Measurements from ENCODE around the gene ZNF862.
"Not testable (repeated sequence)": the region's sequence is repeated elsewhere in the genome, so short reads cannot be mapped to it uniquely, and the experiment has no call there.

ZNF862 gene

DNA sequence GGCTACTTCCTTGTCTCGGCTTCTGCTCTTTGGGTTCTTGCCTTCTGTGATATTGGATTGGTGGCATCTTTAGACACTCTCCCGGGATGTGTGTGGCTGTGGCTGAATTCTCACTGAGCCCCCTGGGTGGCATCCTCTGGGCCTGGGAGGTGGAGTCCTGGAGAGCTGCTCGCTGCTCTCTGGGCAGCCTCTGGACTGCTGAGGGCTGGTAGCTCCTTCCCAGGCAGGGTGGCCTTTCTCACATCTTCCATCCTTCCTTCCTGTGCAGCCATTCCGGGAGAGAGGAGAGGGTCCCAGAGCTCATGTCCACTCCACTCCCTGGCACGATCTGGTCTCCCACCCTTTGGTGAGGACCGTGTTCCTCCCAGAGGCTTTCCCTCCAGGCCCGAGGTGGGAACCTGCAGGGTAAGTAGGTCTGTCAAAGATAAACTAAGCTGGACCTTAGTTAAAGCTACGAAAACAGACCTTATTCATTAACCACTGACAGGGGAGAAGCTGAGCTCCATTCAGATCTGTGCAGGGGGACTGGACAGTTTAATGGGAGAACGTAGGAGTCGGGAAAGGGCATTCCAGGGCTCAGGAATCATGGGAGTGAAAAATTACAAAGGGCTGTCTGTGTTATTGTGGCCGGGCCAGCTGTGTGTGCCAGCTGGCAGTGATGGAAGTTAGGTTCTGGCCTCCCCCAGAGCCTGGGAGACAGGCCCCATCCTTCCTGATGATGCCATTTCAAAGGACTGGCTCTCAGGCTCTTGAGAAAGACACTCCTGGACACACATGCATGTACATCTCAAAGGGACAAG lies 44.3 kb downstream of the ZNF862 start:
- DNase-seq = no peak

DNA sequence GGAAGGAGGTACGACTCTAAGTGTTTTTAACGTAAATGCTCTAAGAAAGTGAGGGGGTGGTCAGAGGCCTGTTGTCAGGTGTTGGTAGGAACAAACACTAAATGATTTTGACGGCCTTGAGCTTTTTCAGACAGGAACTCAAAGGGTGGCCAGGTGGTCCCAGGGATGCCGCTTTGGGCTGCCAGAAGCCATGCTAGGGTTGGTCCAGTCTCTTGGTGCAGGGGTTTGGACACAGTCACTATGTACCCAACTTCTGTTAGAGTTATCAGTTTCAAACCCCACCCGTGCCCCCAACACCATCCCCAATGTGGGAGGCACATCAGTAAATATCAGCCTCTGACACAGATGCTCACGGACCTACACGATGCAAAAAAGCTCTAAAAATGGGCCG lies 44.9 kb downstream of the ZNF862 start:
- DNase-seq = no peak

- DNase-seq = peak; percentile 44
Observed at GRCh38 chr7:149883452-149883861, 45.3 kb downstream of the ZNF862 start.

- DNase-seq = no peak
Observed at GRCh38 chr7:149884016-149884415, 45.8 kb downstream of the ZNF862 start.

DNA sequence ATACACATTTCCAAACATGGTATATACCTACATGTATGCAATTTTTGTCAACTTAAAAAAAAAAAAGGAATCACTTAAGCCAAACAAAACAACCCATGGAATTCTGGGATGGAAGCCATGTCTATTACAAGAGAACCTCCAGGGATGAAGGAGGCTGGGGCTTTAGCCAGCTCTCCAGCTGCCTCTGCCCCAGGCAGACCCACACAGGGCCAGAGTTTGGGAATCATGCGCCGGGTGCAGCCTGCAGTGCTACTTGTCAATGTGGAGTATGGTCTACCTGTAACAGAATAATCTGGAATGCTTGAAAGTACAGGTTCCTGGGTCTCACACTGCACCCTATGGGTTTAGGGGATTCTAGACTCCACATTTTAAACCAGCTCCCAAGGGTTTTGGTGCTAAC lies 46.4 kb downstream of the ZNF862 start:
- no peak for DNase-seq

- DNase-seq = no peak
Observed at GRCh38 chr7:149885191-149886017, 47.2 kb downstream of the ZNF862 start.

GRCh38 chr7:149886018-149886415 lies 47.8 kb downstream of the ZNF862 start:
- DNase-seq = no peak

DNA sequence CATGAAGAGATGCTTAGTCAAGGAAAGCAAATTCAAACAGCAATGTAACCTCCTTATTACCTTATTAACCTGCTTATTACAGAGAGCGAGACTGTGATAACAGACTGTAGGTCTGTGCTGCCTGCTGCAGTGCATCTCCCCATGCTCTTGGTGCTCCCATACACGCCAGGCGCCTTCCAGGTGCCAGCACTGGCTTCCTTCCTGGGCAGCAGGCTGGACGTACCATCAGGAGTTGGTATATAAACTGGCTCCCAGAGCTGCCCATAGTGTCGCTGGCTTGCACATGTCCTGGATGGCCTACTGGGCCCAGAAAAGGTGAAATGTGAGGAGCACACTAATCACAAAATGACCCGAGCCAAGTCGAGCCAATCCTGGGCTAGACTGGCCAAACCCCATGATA lies 49.1 kb downstream of the ZNF862 start:
- DNase-seq = no peak

GRCh38 chr7:149890715-149891114 lies 52.5 kb downstream of the ZNF862 start:
- DNase-seq = not testable (repeated sequence)

DNA sequence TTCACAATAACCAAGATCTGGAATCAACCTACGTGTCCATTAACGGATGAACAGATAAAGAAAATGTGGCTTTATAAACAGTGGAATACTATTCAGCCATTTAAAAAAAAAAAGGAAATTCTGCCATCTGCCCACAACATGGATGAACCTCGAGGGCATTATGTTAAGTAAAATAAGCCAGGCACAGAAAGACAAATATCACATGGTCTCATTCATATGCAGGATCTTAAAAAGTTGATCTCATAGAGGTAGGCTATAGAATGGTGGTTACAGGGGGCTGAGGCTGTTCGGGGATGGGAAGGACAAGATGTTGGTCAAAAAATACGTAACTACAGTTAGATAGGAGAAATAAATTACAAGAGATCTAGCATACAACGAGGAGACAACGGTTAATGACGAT lies 56.8 kb downstream of the ZNF862 start:
- not testable (repeated sequence) for DNase-seq

DNA sequence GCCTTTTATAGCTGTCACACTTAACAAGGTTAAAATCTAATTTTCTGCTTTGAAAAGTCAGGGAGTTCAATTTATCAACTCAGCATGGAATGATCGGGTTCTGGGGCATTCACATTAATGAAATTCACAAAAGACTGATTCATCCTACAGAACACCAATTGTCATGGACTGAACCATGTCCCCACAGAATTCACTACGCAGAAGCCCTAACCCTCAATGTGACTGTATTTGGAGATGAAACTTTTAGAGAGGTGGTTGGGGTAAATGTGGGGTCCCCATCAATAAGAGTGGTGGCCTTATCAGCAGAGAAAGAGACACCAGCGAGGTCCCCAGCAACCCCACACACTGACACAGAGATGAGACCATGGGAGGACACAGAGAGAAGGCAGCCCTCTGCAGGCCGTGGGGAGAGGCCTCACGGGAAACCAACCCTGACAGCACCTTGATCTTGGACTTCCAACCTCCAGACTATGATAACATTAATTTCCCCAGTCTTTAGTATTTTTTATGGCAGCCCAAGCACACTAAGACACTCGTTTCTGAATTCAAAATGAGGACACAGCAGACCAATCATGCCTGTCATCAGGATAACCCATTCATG lies 69.7 kb downstream of the ZNF862 start:
- peak; percentile 36 for DNase-seq

DNA sequence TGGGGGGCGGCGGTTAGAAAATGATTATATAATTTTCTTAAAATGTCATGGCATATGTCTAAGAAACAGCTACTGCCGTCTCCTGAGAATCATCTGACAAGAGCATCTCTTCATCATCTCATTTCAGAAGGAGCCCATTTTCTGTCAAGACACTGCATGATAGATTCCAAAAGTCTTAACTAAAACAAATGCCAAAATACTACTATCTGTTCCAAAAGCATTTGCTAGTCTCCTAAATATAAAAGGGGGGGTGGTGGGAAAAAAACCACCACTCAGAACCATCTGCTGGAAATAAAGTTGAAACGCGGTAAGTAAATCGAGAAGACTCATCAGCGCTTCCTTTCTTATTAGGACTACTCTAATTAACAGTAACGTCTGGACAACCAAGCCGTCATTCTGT lies 72.0 kb downstream of the ZNF862 start:
- DNase-seq = not testable (repeated sequence)

- not testable (repeated sequence) for DNase-seq
Observed at GRCh38 chr7:149912126-149912525, 74.0 kb downstream of the ZNF862 start.
